ENCODE results near the gene FANCG. TPM values are rescaled to one million over a fixed set of nuclear protein-coding genes. Genes with fewer than 3 reads are reported as not detected.

FANCG gene
- total and polyA plus RNA-seq, 8 donors: 1.3 to 30.9 (median 16.4) TPM

GRCh38 chr9:35106343-35106730 is 26.6 kb upstream of the FANCG start:
- TF ChIP-seq CTCF (IDR thresholded peaks at IDR 0.05) (no peak), POLR2A (IDR thresholded peaks at IDR 0.05) (no peak), POLR2AphosphoS5 (IDR thresholded peaks at IDR 0.05) (no peak), EP300 (IDR thresholded peaks at IDR 0.05) (no peak)
- 82 to 93% (median 91%) methylated on average over 5 to 7 of the region's 7 CpGs for WGBS, 5 donors
- Histone ChIP-seq H3K27me3 (no peaks in the 10 kb centered on the region), H3K27ac (no peak overlapping the region), H3K4me1 (peaks cover 28 to 53% (median 42%) of the 10 kb centered on the region in 4 donors), H3K4me3 (no peak overlapping the region), H3K36me3 (peaks cover 35 to 52% (median 48%) of the 10 kb centered on the region in 4 donors), H3K9me3 (no peaks in the 10 kb centered on the region)
- DNase-seq: no peak
- intact Hi-C loops (cut with DNase I; ENCODE audit: low total_unique reads): no loop called here

- H3K27ac ChIP-seq: no peak overlapping the region
- 93 to 95% (median 94%) methylated on average over 13 of the region's 13 CpGs for WGBS, 5 donors
- H3K4me3 ChIP-seq: no peak overlapping the region
- H3K9me3 ChIP-seq: no peaks in the 10 kb centered on the region
- peaks cover 37 to 58% (median 54%) of the 10 kb centered on the region in 4 donors for H3K36me3 ChIP-seq
- intact Hi-C loops (cut with DNase I; ENCODE audit: low total_unique reads): no loop called here
- no peaks in the 10 kb centered on the region for H3K27me3 ChIP-seq
- DNase-seq: no peak
- H3K4me1 ChIP-seq: peaks cover 25 to 54% (median 42%) of the 10 kb centered on the region in 4 donors
- TF ChIP-seq POLR2AphosphoS5 (IDR thresholded peaks at IDR 0.05) (no peak), EP300 (IDR thresholded peaks at IDR 0.05) (no peak), CTCF (IDR thresholded peaks at IDR 0.05) (no peak), POLR2A (IDR thresholded peaks at IDR 0.05) (no peak)
Observed at GRCh38 chr9:35105571-35106342, 26.0 kb upstream of the FANCG start.

GRCh38 chr9:35105126-35105525 is 25.4 kb upstream of the FANCG start:
- intact Hi-C loops (cut with DNase I; ENCODE audit: low total_unique reads): no loop called here
- Histone ChIP-seq H3K36me3 (peaks cover 43 to 64% (median 60%) of the 10 kb centered on the region in 4 donors), H3K27me3 (no peaks in the 10 kb centered on the region), H3K4me1 (peaks cover 19 to 52% (median 36%) of the 10 kb centered on the region in 4 donors), H3K9me3 (no peaks in the 10 kb centered on the region), H3K27ac (no peak overlapping the region), H3K4me3 (no peak overlapping the region)
- no peak for DNase-seq
- 90 to 93% (median 91%) methylated on average over 12 of the region's 12 CpGs for WGBS, 5 donors
- TF ChIP-seq POLR2AphosphoS5 (IDR thresholded peaks at IDR 0.05) (no peak), EP300 (IDR thresholded peaks at IDR 0.05) (no peak), POLR2A (IDR thresholded peaks at IDR 0.05) (no peak), CTCF (IDR thresholded peaks at IDR 0.05) (no peak)

GRCh38 chr9:35104586-35104985 is 24.8 kb upstream of the FANCG start:
- intact Hi-C loops (cut with DNase I; ENCODE audit: low total_unique reads): no loop called here
- 89 to 94% (median 91%) methylated on average over 4 of the region's 4 CpGs for whole genome bisulfite sequencing, 5 donors
- Histone ChIP-seq H3K27ac (peak overlapping the region in 2 of 5 donors; percentile 89), H3K27me3 (no peaks in the 10 kb centered on the region), H3K9me3 (no peaks in the 10 kb centered on the region), H3K4me1 (peaks cover 18 to 46% (median 32%) of the 10 kb centered on the region in 4 donors), H3K4me3 (no peak overlapping the region), H3K36me3 (peaks cover 46 to 70% (median 66%) of the 10 kb centered on the region in 4 donors)
- no peak for DNase-seq
- TF ChIP-seq EP300 (IDR thresholded peaks at IDR 0.05) (no peak), CTCF (IDR thresholded peaks at IDR 0.05) (no peak), POLR2AphosphoS5 (IDR thresholded peaks at IDR 0.05) (no peak)

Measured in stomach (tissue), 9 donors.